C4-2B (cell line): Measurements from ENCODE around the gene BAG3.
"Not testable (repeated sequence)": the region's sequence is repeated elsewhere in the genome, so short reads cannot be mapped to it uniquely, and the experiment has no call there.

ENCODE experiments used
- H3K27ac ChIP-seq: fragments of 450-650 bp; 2 replicates; pipeline ENCODE4 v1.5.1; 2017
- CTCF ChIP-seq: fragments of 450-650 bp; conservative IDR thresholded peaks from 2 replicates; pipeline ENCODE4 v1.5.1; 2017; ENCODE audit warnings: mild to moderate bottlenecking
- ZFX ChIP-seq: fragments of 450-650 bp; IDR thresholded peaks from 2 replicates; pipeline ENCODE4 v1.6.1; 2017

The BAG3 gene

GRCh38 chr10:119700321-119700954 lies 49.3 kb downstream of the BAG3 start:
- no peak overlapping the region for H3K27ac ChIP-seq
- TF ChIP-seq ZFX = no peak
- TF ChIP-seq CTCF = no peak

DNA sequence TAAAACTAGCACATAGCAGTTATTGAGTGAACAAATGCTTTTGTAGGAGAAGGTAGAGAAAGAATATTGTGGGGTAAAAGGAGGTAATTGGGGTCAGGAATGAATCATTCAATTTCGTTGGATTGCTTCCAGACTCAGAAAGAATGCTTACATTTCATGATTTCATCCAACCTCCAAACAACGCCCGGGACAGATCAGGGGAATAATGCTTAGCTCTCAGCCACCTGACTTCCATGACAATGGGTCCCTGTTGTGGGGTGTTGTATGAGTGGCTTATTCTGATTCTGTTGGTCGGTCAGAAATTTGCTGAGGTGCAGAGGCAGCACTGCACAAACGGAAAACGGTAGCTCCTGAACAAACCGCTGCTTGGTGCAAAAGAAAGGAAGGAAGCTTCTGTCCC lies 50.7 kb downstream of the BAG3 start:
- H3K27ac ChIP-seq = no peak overlapping the region
- no peak for TF ChIP-seq CTCF
- no peak for TF ChIP-seq ZFX

GRCh38 chr10:119702583-119702982 lies 51.4 kb downstream of the BAG3 start:
- TF ChIP-seq ZFX (no peak), CTCF (no peak)
- no peak overlapping the region for H3K27ac ChIP-seq

GRCh38 chr10:119703903-119704508 lies 52.8 kb downstream of the BAG3 start:
- TF ChIP-seq CTCF (no peak), ZFX (no peak)
- no peak overlapping the region for H3K27ac ChIP-seq

DNA sequence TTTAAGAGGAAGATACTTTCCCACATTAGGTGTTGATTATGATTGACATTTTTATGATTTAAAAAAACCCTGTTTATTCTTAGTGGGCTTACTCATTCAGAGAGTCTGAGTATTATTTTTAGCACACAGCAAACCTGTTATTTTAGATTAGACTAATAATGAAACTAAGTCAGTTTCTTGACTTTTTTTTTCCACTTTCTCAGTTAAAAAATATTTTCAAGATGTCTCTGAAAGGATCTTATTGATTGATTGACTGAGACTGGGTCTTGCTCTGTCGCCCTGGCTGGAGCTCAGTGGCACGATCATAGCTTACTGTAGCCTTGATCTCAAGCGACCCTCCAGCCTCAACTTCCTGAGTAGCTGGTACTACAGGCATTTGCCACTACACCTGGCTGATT lies 54.3 kb downstream of the BAG3 start:
- no peak for TF ChIP-seq CTCF
- TF ChIP-seq ZFX = no peak
- H3K27ac ChIP-seq = no peak overlapping the region

DNA sequence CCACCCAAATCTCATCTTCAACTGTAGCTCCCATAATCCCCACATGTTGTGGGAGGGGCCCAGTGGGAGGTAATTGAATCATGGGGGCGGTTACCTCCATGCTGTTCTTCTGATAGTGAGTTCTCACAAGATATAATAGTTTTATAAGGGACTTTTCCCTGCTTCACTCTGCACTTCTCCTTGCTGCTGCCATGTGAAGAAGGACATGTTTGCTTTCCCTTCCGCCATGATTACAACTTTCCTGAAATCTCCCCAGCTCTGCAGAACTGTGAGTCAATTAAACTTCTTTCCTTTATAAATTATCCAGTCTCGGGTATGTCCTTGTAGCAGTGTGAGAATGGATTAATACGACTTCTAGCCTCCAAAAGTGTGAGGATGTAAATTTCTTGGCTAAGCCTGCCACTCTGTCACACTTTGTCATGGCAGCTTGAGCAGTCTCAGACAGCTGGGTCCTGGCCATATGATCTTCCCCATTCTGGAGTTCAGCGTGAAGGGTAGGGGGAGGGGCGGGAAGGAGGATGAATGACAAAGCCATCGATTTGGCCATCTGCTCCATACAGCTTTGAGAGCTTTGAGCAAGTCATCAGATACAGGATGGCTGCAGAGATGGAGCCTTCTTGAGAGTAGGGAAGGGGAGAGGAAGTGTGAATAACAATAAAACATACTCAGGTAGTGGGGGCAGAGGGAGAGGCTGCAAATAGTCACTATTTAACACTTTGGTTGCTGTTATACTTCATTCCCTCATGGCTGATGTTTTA lies 55.5 kb downstream of the BAG3 start:
- H3K27ac ChIP-seq = no peak overlapping the region
- no peak for TF ChIP-seq CTCF
- TF ChIP-seq ZFX = no peak

DNA sequence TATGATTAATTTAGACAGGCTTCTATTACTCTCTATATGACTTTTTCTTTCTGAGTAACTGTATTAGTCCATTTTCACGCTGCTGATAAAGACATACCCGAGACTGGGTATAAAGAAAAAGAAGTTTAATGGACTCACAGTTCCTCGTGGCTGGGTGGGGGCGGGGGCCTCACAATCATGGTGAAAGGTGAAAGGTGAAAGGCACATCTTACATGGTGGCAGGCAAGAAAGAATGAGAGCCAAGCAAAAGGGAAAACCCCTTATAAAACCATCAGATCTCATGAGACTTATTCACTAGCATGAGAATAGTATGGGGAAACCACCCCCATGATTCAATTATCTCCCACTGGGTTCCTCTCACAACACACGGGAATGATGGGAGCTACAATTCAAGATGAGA lies 56.2 kb downstream of the BAG3 start:
- H3K27ac ChIP-seq = not testable (repeated sequence)

DNA sequence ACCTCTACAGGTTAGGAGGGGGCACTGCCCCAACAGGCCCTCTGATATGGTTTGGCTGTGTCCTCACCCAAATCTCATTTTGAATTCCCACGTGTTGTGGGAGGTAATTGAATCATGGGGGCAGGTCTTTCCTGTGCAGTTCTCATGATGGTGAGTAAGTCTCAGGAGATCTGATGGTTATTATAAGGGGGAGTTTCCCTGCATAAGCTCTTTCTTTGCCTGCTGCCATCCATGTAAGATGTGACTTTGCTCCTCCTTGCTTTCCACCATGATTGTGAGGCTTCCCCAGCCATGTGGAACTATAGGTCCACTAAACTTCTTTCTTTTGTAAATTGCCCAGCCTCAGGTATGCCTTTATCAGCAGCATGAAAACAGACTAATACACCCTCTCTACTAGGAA lies 59.8 kb downstream of the BAG3 start:
- not testable (repeated sequence) for H3K27ac ChIP-seq
